WI38 (cell line): ENCODE data around the gene PLEKHN1.
A peak's percentile ranks its signal among the peaks of the same experiment; 100 is the strongest.

ENCODE experiments used
- H3K4me3 ChIP-seq: 2 replicates; pipeline ENCODE4 v1.5.1; 2011; ENCODE audit warnings: low read depth, mild to moderate bottlenecking, control low read depth, low read length
- TF ChIP-seq, protein P1 (sequence below): IDR thresholded peaks from 2 replicates; pipeline ENCODE4 v1.5.1; 2012; ENCODE audit warnings: low read depth, mild to moderate bottlenecking, control low read depth, low read length

Gene PLEKHN1

DNA sequence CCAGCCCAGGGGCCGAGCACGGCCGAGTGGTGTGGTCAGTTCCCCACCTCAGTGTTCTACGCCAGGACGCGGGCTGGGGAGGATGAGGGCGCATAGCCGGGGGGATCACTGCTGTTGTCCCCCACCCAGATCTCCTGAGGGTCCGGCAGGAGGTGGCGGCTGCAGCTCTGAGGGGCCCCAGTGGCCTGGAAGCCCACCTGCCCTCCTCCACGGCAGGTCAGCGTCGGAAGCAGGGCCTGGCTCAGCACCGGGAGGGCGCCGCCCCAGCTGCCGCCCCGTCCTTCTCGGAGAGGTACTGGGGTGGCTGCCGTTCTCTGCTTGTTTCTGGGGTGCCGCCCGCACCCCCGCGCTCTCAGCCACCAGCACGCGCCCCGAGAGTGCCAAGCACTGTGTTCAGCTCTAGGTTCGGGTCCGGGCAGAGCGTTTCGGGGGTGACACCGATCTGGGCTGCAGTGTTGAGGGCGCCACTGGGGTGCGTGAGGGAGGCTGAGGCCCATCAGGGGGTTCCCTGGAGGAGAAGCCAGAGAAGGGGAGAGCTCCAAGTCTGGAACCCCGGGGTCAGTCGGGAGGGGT lies 25.2 kb upstream of the PLEKHN1 start:
- no peak overlapping the region; the same call in 1 of the 2 replicates for H3K4me3 ChIP-seq
- TF ChIP-seq, protein P1, sequence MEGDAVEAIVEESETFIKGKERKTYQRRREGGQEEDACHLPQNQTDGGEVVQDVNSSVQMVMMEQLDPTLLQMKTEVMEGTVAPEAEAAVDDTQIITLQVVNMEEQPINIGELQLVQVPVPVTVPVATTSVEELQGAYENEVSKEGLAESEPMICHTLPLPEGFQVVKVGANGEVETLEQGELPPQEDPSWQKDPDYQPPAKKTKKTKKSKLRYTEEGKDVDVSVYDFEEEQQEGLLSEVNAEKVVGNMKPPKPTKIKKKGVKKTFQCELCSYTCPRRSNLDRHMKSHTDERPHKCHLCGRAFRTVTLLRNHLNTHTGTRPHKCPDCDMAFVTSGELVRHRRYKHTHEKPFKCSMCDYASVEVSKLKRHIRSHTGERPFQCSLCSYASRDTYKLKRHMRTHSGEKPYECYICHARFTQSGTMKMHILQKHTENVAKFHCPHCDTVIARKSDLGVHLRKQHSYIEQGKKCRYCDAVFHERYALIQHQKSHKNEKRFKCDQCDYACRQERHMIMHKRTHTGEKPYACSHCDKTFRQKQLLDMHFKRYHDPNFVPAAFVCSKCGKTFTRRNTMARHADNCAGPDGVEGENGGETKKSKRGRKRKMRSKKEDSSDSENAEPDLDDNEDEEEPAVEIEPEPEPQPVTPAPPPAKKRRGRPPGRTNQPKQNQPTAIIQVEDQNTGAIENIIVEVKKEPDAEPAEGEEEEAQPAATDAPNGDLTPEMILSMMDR = no peak

DNA sequence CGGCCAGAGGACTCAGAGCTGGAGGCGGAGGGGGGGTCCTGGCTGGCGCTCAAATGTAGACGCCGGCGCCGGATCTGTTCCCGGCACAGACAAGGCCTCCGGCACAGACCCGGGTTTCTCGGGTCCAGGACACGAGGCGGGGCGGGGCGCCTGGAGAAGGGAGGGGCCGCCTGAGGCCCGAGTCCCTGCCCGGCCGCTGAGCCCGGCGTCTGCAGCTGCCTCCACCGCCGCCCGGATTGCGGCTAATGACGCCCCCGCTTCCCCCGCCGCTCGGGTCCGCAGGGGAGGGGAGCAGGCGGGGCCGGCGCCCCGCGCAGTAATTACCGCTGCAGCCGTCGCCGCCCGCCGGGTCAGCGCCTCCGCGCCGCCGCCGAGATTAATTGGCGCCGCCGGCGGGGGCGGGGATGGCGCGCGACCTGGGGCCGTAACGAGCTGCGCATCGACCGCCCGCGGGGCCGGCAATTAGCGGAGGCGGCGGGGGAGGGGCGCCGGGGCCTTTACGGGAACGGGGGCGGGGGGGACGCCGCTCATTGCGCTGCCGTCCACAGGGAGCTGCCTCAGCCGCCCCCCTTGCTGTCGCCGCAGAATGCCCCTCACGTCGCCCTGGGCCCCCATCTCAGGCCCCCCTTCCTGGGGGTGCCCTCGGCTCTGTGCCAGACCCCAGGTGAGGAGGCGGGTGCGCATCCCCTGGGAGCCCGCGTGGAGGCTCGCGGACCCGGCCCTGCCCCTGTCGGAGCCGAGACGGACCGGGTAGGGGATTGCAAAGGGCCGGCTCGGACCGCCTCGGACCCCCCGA lies 24.5 kb upstream of the PLEKHN1 start:
- TF ChIP-seq, protein P1 = no peak
- peak overlapping the region; percentile 37 for H3K4me3 ChIP-seq

DNA sequence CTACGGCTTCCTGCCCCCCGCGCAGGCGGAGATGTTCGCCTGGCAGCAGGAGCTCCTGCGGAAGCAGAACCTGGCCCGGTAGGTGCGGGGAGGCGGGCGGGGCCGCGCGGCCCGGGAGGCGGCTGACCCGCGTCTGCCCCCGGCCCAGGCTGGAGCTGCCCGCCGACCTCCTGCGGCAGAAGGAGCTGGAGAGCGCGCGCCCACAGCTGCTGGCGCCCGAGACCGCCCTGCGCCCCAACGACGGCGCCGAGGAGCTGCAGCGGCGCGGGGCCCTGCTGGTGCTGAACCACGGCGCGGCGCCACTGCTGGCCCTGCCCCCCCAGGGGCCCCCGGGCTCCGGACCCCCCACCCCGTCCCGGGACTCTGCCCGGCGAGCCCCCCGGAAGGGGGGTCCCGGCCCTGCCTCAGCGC lies 23.9 kb upstream of the PLEKHN1 start:
- TF ChIP-seq, protein P1 = no peak
- no peak overlapping the region for H3K4me3 ChIP-seq

DNA sequence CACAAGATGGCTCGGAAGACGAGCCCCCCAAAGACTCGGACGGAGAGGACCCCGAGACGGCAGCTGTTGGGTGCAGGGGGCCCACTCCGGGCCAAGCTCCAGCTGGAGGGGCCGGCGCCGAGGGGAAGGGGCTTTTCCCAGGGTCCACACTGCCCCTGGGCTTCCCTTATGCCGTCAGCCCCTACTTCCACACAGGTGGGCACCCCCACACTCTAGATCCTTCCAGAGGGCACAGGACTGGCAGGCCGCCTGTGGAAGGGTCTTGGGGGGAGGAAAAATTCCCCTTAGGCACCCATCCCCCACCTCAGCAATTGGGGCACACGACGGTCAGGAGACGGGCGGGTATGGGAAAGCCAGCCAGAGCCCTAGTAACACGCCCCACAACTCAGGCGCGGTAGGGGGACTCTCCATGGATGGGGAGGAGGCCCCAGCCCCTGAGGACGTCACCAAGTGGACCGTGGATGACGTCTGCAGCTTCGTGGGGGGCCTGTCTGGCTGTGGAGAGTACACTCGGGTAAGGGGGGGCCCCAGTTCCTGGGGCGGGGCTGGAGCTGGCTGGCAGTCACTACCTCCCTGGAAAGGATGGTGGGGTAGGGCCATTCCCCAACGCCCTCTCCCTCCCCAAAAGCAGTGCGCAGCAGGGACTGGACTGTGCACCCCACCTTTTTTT lies 23.3 kb upstream of the PLEKHN1 start:
- no peak overlapping the region for H3K4me3 ChIP-seq
- TF ChIP-seq, protein P1 = no peak

DNA sequence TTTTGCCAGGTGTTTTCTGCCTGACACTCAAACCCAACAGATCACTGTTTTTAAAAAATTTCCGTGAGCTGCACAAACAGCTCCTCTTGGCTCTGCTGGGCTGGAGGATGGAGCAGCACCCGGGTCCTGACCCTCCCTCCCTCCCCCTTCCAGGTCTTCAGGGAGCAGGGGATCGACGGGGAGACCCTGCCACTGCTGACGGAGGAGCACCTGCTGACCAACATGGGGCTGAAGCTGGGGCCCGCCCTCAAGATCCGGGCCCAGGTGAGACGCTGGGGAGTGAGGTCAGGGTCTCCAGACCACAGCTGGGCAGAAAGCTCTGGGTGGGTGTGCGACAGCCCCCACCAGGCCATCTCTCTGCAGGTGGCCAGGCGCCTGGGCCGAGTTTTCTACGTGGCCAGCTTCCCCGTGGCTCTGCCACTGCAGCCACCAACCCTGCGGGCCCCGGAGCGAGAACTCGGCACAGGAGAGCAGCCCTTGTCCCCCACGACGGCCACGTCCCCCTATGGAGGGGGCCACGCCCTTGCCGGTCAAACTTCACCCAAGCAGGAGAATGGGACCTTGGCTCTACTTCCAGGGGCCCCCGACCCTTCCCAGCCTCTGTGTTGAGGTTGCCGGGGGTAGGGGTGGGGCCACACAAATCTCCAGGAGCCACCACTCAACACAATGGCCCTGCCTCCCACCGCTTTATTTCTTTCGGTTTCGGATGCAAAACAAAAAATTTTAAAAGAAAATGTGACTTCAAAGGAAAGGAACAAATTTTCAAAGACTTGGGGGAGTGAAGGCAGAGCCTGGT lies 22.5 kb upstream of the PLEKHN1 start:
- TF ChIP-seq, protein P1 = no peak
- no peak overlapping the region for H3K4me3 ChIP-seq

DNA sequence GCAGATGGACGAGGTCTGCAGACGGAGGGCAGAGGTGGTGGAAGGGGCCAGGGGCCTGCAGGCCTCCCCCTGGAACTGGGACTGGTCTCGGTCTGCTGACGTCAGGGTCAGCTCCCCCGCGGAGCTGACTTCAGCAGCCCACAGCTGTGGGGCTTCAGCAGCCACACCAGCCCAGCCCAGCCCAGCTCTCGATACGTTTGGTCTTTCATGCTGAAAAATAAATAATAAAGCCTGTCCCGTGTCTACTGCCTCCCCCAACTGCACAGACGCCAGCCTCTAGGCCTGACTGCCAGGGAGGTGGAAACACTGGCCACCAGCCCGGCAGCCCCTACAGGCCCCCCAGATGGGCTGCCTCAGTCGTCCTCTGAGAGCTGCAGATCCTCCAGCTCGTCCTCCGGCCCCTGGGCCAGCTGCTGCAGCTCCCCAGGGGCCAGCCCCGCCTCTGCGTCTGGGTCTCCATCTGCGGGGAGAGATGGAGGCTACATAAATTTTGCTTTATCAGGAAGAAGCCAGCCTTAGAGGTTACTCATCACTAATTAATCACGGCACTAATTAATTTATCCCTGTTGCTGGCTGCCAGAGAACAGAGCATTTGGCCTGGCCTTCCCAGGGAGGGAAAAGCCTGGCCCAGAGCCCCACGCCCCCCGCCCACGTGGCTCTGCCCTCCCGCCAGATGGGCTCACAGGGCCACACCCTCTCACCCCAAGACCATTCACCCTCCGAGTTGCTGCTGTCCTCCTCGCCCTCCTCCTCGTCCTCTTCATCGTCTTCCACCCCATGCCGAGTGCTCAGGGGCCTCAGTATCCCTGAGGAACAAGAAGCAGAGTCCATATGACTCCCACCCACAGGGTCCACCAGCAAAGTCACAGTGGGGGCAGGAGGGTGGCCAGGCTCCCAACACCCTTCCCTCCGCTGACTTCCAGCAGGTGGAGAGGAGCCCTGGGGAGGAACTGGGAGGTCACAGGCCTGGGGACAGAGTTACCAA lies 21.6 kb upstream of the PLEKHN1 start:
- TF ChIP-seq, protein P1 = no peak
- H3K4me3 ChIP-seq = no peak overlapping the region
